ENCODE data around the gene ACOXL.
"Not testable (repeated sequence)": the region's sequence is repeated elsewhere in the genome, so short reads cannot be mapped to it uniquely, and the experiment has no call there.

Gene ACOXL

GRCh38 chr2:110854355-110855081, 122.1 kb downstream of the ACOXL start:
- Histone ChIP-seq H2AFZ (no peak overlapping the region), H3K36me3 (ENCODE audit: control insufficient read depth, insufficient read depth, low read length) (no peaks in the 10 kb centered on the region), H3K4me3 (ENCODE audit: low read depth, low read length) (no peak overlapping the region), H3K79me2 (no peaks in the 10 kb centered on the region), H3K27ac (no peak overlapping the region), H3K9me3 (ENCODE audit: control insufficient read depth, low read length) (no peaks in the 10 kb centered on the region), H3K27me3 (ENCODE audit: control insufficient read depth, insufficient read depth, low read length) (no peaks in the 10 kb centered on the region), H3K4me1 (no peaks in the 10 kb centered on the region), H3K9ac (no peak overlapping the region), H3K4me2 (ENCODE audit: low read length) (no peak overlapping the region)
- TF ChIP-seq CTCF (IDR thresholded peaks at IDR 0.05): no peak

- not testable (repeated sequence) for H3K4me1 ChIP-seq, H3K27ac ChIP-seq, H3K79me2 ChIP-seq
Observed at GRCh38 chr2:110855841-110856240, 123.5 kb downstream of the ACOXL start.

DNA sequence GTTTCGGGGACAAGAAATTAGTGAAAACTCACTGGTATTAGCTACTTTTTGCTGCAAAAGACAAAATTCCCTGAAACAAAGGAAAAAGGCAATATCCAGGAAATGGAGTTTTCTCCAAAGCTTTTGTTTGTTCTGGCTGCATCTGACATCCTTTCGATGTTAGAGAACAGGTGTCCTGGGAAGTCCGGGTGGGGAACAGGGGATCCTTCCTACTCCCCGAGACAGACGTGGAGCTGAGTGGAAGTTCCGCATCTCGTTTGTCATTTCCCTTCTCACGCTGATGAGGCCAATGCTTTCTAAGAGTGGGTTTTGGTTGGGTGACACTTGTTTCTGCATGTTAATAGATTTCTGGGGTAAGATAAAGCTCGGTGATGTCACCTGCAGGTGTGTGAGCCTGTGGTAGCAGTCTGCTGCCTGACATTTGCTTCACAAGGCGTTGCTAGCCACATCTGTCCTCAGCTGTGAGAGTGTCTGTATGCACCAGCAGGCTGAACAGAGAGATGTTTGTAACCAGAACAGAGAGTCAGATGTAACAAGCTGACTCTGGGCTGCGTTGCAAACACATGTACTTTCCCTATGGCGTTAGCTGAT, 125.9 kb downstream of the ACOXL start:
- Histone ChIP-seq H3K9ac (no peak overlapping the region), H3K27ac (no peak overlapping the region), H2AFZ (no peak overlapping the region), H3K27me3 (ENCODE audit: control insufficient read depth, insufficient read depth, low read length) (no peaks in the 10 kb centered on the region), H3K4me1 (no peaks in the 10 kb centered on the region), H3K36me3 (ENCODE audit: control insufficient read depth, insufficient read depth, low read length) (no peaks in the 10 kb centered on the region), H3K9me3 (ENCODE audit: control insufficient read depth, low read length) (no peaks in the 10 kb centered on the region), H3K4me2 (ENCODE audit: low read length) (no peak overlapping the region), H3K4me3 (ENCODE audit: low read depth, low read length) (no peak overlapping the region), H3K79me2 (no peaks in the 10 kb centered on the region)
- TF ChIP-seq CTCF (IDR thresholded peaks at IDR 0.05): no peak

More at GRCh38 chr2:110855841-110856240, 123.5 kb downstream of the ACOXL start:
- not testable (repeated sequence) for H3K9me3 ChIP-seq (ENCODE audit: control insufficient read depth, low read length); H3K4me2 ChIP-seq (ENCODE audit: low read length); H3K27me3 ChIP-seq (ENCODE audit: control insufficient read depth, insufficient read depth, low read length); H3K9ac ChIP-seq; H3K36me3 ChIP-seq (ENCODE audit: control insufficient read depth, insufficient read depth, low read length); H3K4me3 ChIP-seq (ENCODE audit: low read depth, low read length); H2AFZ ChIP-seq

DNA sequence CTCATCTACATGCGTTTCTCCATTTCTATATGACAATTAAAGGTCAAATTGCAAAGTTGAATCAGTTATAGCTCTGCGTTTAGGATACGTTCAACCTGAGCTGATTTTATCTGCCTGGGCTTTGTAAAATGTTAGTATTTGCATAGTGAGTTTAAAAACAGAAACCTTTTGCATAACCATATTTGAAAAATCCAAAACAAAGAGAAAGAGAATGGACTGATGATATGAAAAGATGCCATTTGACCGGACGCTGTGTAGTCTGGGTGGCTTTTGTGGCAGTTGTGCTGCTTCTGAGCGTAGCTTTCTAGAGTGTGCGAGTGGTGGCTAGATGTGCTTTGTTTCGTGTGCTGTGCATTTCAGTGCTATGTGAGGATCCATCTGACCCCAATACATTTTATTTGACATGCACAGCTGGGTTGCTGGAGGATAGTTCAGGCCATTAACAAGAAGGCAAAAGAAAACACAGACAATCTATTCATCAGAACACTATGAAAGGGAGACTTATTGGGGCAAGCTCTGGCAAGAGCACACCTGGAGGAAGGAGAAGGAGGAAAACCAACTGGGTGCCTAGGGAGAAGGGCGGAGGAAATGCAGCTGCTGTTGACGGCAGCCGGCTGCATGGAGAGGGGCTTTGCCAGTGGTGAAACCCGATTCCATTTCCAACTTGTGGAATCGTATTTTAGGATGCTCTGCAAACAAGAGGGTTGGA, 126.8 kb downstream of the ACOXL start:
- no peaks in the 10 kb centered on the region for H3K36me3 ChIP-seq (ENCODE audit: control insufficient read depth, insufficient read depth, low read length)
- H2AFZ ChIP-seq: no peak overlapping the region
- H3K4me3 ChIP-seq (ENCODE audit: low read depth, low read length): no peak overlapping the region
- no peaks in the 10 kb centered on the region for H3K4me1 ChIP-seq
- H3K9ac ChIP-seq: no peak overlapping the region
- TF ChIP-seq CTCF (IDR thresholded peaks at IDR 0.05): no peak
- no peak overlapping the region for H3K27ac ChIP-seq
- no peaks in the 10 kb centered on the region for H3K27me3 ChIP-seq (ENCODE audit: control insufficient read depth, insufficient read depth, low read length)
- H3K9me3 ChIP-seq (ENCODE audit: control insufficient read depth, low read length): no peaks in the 10 kb centered on the region
- H3K79me2 ChIP-seq: no peaks in the 10 kb centered on the region
- H3K4me2 ChIP-seq (ENCODE audit: low read length): no peak overlapping the region

DNA sequence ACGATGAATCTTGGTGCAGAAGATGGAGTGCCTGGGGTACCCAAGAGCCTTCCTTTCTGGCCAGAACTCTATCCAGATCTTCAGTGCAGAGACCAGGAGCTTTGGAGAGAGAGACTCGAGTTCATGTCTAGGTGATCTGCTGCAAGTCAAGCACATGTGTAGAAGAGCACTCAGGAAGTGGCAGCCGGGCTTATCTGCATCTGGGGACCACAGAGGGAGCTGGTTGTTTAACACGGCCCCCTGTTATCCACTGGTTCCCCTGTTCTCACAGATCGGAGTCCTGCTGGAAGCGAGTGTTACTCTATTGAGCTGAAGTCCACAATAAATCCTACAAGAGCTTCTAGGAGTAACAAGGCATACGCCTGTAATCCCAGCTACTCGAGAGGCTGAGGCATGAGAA, 128.3 kb downstream of the ACOXL start:
- no peak overlapping the region for H3K9ac ChIP-seq
- TF ChIP-seq CTCF (IDR thresholded peaks at IDR 0.05): no peak
- H3K9me3 ChIP-seq (ENCODE audit: control insufficient read depth, low read length): no peaks in the 10 kb centered on the region
- H2AFZ ChIP-seq: no peak overlapping the region
- H3K27me3 ChIP-seq (ENCODE audit: control insufficient read depth, insufficient read depth, low read length): no peaks in the 10 kb centered on the region
- H3K27ac ChIP-seq: no peak overlapping the region
- no peaks in the 10 kb centered on the region for H3K79me2 ChIP-seq
- H3K4me2 ChIP-seq (ENCODE audit: low read length): no peak overlapping the region
- no peak overlapping the region for H3K4me3 ChIP-seq (ENCODE audit: low read depth, low read length)
- no peaks in the 10 kb centered on the region for H3K36me3 ChIP-seq (ENCODE audit: control insufficient read depth, insufficient read depth, low read length)
- no peaks in the 10 kb centered on the region for H3K4me1 ChIP-seq
